K562 (cell line): ENCODE results near the gene SCTR. TPM values are rescaled to one million over a fixed set of nuclear protein-coding genes. Genes with fewer than 3 reads are reported as not detected.
A peak's percentile ranks its signal among the peaks of the same experiment; 100 is the strongest.

ENCODE experiments used
- ATF3 ChIP-seq, 2 experiments: fragments of 450-650 bp in 1 of 2; sonication (generic) in 1 of 2; formaldehyde crosslinking in 1 of 2; IDR thresholded peaks in 1 of 2; conservative IDR thresholded peaks in 1 of 2; 2 replicates each; pipeline versions ENCODE4 v1.6.1 to v1.8.1; 2016 to 2023; ENCODE audit warnings: mild to moderate bottlenecking in 2 of 2, moderate library complexity in 2 of 2, inconsistent platforms in 1 of 2, missing genetic modification reagents in 1 of 2
- ATF7 ChIP-seq: fragments of 450-650 bp; IDR thresholded peaks from 2 replicates; pipeline ENCODE4 v1.7.1; 2014; ENCODE audit warnings: mild to moderate bottlenecking, moderate library complexity
- CBFA2T3 ChIP-seq: fragments of 450-650 bp; IDR thresholded peaks from 2 replicates; pipeline ENCODE4 v1.6.1; 2017
- CCNT2 ChIP-seq: IDR thresholded peaks from 2 replicates; pipeline ENCODE4 v1.6.1; 2011; ENCODE audit warnings: borderline replicate concordance, low read depth, mild to moderate bottlenecking, moderate library complexity, mixed read lengths, low read length; ENCODE audit not compliant: insufficient read length; ENCODE audit errors: extremely low read depth
- GATAD2B ChIP-seq: fragments of 450-650 bp; IDR thresholded peaks from 2 replicates; pipeline ENCODE4 v1.6.1; 2017; ENCODE audit warnings: mild to moderate bottlenecking, borderline replicate concordance
- KDM4B ChIP-seq, 2 experiments: fragments of 450-650 bp in 1 of 2; sonication (generic) in 1 of 2; IDR thresholded peaks; 2 replicates each; pipeline ENCODE4 v1.6.1; 2016 to 2017; ENCODE audit warnings: borderline replicate concordance in 2 of 2, antibody characterized with exemption in 1 of 2, low read depth in 1 of 2, mild to moderate bottlenecking in 1 of 2
- KLF13 ChIP-seq: fragments of 450-650 bp; IDR thresholded peaks from 2 replicates; pipeline ENCODE4 v1.6.1; 2016; ENCODE audit warnings: missing genetic modification characterization, low read depth, mild to moderate bottlenecking, missing compliant biosample characterization, moderate library complexity, borderline replicate concordance
- MEIS2 ChIP-seq: fragments of 450-650 bp; IDR thresholded peaks from 2 replicates; pipeline ENCODE4 v1.6.1; 2014; ENCODE audit warnings: mild to moderate bottlenecking; ENCODE audit not compliant: partially characterized antibody
- NR0B1 ChIP-seq: fragments of 450-650 bp; IDR thresholded peaks from one replicate; pipeline ENCODE4 v1.6.1; 2018; ENCODE audit warnings: mild to moderate bottlenecking, moderate library complexity; ENCODE audit not compliant: partially characterized antibody
- PCBP1 ChIP-seq: fragments of 200-400 bp; formaldehyde crosslinking; IDR thresholded peaks from 2 replicates; pipeline ENCODE4 v1.6.1; 2018; ENCODE audit warnings: mild to moderate bottlenecking, low read depth, low read length; ENCODE audit not compliant: poor library complexity, severe bottlenecking
- PHF8 ChIP-seq: fragments of 200-600 bp; sonication (generic); IDR thresholded peaks from 2 replicates; pipeline ENCODE4 v1.6.1; 2012; ENCODE audit warnings: mixed run types, mild to moderate bottlenecking, inconsistent platforms, low read length, moderate library complexity, borderline replicate concordance
- PRDM10 ChIP-seq: fragments of 450-650 bp; IDR thresholded peaks from 2 replicates; pipeline ENCODE4 v1.6.1; 2018; ENCODE audit not compliant: partially characterized antibody
- RNF2 ChIP-seq: sonication (generic); IDR thresholded peaks from 2 replicates; pipeline ENCODE4 v1.6.1; 2016
- SMAD4 ChIP-seq: fragments of 250-450 bp; sonication (Bioruptor Pico); conservative IDR thresholded peaks from 2 replicates; pipeline ENCODE4 v1.8.0; 2021; ENCODE audit warnings: inconsistent platforms, mild to moderate bottlenecking, moderate library complexity
- SNAPC5 ChIP-seq: fragments of 250-450 bp; sonication (Bioruptor Pico); IDR thresholded peaks from 2 replicates; pipeline ENCODE4 v1.8.0; 2021; ENCODE audit warnings: moderate library complexity, mild to moderate bottlenecking, inconsistent platforms
- ZBTB17 ChIP-seq: fragments of 450-650 bp; formaldehyde crosslinking; IDR thresholded peaks from 2 replicates; pipeline ENCODE4 v1.4.0; 2020; ENCODE audit warnings: mild to moderate bottlenecking
- polyA plus RNA-seq, 8 experiments: library from polyadenylated mRNA; depleted of rRNA in 4 of 8; stranded (reverse) in 5 of 8; unstranded in 3 of 8; fragments of >200 nt; fragmentation: Nextera tagmentation in 2 of 8; fragmentation: Illumina TruSeq in 1 of 8; extraction: Ambion mirVana in 2 of 8; extraction: Trizol in 1 of 8; gene quantifications; 2 replicates each; pipeline versions ENCODE4 v1.2.1 to v1.2.3, GENCODE V29; 2011 to 2014; ENCODE audit warnings: inconsistent platforms in 1 of 8, missing spikeins in 1 of 8
- total RNA-seq, 7 experiments: library from RNA; depleted of rRNA in 6 of 7; stranded (reverse); fragments of >200 nt in 6 of 7; fragmentation: Illumina TruSeq in 2 of 7; extraction: Trizol in 2 of 7; gene quantifications; 2 replicates each; pipeline versions ENCODE4 v1.2.1 to v1.2.3, GENCODE V29; 2011 to 2021; ENCODE audit warnings: low replicate concordance in 1 of 7

The SCTR gene
- total and polyA plus RNA-seq, 9 of the 15 experiments (the other 6 are each of a cell fraction or from before 2014, with no cell fraction given), result not detected

GRCh38 chr2:119544075-119544938 lies 20.0 kb upstream of the SCTR start, which contains the start of gene CFAP221 (continued):
- peak; percentile 55 for TF ChIP-seq CCNT2
- TF ChIP-seq ATF3 (IDR thresholded peaks at IDR 0.05), result peak; percentile 16; the same call in 1 of the 2 replicates
- no peak for TF ChIP-seq ATF3 (CRISPR knock-in tag; conservative IDR thresholded peaks at IDR 0.05)
- peak; percentile 44; the same call in 1 of the 2 replicates for TF ChIP-seq PHF8
- TF ChIP-seq SNAPC5 (CRISPR knock-in tag), result no peak
- TF ChIP-seq CBFA2T3, result peak; percentile 8; the same call in 1 of the 2 replicates
- peak; percentile 100 for TF ChIP-seq ATF7
- 0 out of 2 replicates have a peak, but pooled peaks have one; percentile 42 for TF ChIP-seq RNF2
- peak; percentile 72 for TF ChIP-seq PCBP1
- 0 out of 2 replicates have a peak, but pooled peaks have one; percentile 35 for TF ChIP-seq ZBTB17 (CRISPR knock-in tag)
- TF ChIP-seq MEIS2, result peak; percentile 90
- peak; percentile 22; the same call in 1 of the 2 replicates for TF ChIP-seq GATAD2B
- TF ChIP-seq NR0B1, result no peak
- TF ChIP-seq KDM4B (IDR thresholded peaks at IDR 0.05; ENCODE audit: borderline replicate concordance in 2 of 2, low read depth in 1 of 2), result no peak
- TF ChIP-seq SMAD4 (CRISPR knock-in tag), result peak; percentile 67; the same call in 1 of the 2 replicates
- TF ChIP-seq KLF13 (tag), result peak; percentile 48; the same call in 1 of the 2 replicates
- TF ChIP-seq PRDM10, result peak; percentile 100
